HG03457 (cell line): ENCODE measurements around the gene AP4S1.

Experiments used
- ATAC-seq: cut with Tn5 transposase; IDR thresholded peaks from one replicate; pipeline ENCODE4 v1.9.1; 2021; ENCODE audit warnings: moderate number of reproducible peaks; ENCODE audit not compliant: unreplicated experiment

Gene AP4S1

GRCh38 chr14:31128601-31129526 is 103.4 kb downstream of the AP4S1 start:
- ATAC-seq: no peak

DNA sequence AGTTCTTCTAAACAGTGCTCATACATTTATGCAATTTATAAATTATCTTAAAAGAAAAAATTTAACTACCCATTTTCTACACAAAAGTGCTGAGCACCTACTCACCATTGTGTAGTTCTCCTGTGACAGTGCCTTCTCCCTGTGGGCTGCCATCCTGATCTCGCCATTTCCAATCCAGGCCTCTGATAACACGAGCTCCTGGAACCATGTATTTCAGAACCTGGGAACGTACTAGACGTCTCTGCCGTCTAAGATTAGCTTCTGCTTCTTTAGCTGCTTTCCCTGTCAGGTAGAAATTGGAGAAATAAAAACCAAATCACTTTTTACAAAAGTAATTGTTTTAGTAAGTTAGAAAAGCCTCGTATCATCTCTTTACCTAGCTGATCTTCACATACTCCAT is 107.7 kb downstream of the AP4S1 start:
- ATAC-seq: no peak

GRCh38 chr14:31137214-31137889 is 111.9 kb downstream of the AP4S1 start:
- no peak for ATAC-seq

- no peak for ATAC-seq
Measured at GRCh38 chr14:31138301-31138700, 112.9 kb downstream of the AP4S1 start.

- ATAC-seq: no peak
Measured at GRCh38 chr14:31139301-31139847, 113.9 kb downstream of the AP4S1 start.

DNA sequence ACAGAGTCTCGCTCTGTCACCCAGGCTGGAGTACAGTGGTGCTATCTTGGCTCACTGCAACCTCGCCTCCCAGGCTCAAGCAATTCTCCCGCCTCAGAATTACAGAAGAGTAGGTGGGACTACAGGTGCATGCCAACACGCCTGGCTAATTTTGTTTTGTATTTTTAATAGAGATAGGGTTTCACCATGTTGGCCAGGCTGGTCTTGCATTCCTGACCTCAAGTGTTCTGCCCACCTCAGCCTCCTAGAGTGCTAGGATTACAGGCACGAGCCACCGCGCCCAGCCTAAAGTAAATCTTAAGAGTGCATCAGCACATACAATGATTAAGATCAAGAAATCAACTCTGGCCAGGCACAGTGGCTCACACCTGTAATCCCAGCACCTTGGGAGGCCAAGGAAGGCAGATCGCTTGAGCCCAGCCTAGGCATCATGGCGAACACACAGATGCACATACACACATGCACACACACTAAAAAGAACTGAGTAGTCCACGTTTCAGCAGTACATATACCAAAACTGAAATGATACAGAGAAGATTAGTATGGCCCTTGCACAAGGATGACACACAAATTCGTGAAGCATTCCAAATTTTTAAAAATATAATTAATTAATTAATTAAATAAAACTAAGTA is 117.1 kb downstream of the AP4S1 start:
- no peak for ATAC-seq
